ENCODE results near the gene PGLYRP1.
A peak's percentile ranks its signal among the peaks of the same experiment; 100 is the strongest.

The PGLYRP1 gene

DNA sequence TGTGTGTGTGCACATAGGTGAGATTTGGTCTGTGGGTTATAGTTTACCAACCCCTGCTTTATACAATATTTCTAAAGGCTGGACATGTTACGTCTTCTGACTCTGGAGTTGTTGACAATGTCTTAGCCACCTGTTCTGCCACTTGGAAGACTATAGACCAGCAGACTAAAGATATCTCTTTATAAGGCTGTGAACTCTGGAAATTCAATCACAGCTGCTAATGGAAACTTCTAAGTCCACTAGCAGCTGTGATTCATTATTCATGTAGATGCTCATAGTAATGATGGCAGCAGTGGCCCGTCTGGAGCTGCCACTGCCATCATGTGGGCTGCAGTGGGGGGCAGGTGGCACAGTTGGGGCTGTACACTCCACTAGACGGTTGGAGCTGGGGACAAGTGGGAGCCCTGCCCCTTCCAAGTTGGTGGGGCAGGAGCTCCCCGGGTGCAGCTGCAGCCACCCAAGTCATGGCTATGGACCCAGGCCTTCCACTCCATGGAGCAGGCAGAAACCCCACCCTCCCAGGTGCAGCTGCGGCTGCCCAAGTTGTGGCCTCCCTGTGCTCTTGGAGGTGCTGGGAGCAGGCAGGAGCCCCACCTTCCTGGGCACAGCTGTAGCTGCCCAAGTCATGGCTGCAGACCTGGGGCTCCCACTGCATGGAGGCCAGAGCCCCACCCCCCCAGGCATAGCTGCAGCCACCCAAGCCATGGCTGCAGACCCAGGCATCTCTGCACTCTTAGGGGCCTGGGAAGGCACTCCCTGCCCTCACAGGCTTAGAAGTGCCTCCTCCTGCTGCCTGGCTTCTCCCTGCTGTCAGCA is 9.1 kb upstream of the PGLYRP1 start:
- no peak for DNase-seq

GRCh38 chr19:46030812-46031550 is 8.1 kb upstream of the PGLYRP1 start:
- no peak for DNase-seq

DNA sequence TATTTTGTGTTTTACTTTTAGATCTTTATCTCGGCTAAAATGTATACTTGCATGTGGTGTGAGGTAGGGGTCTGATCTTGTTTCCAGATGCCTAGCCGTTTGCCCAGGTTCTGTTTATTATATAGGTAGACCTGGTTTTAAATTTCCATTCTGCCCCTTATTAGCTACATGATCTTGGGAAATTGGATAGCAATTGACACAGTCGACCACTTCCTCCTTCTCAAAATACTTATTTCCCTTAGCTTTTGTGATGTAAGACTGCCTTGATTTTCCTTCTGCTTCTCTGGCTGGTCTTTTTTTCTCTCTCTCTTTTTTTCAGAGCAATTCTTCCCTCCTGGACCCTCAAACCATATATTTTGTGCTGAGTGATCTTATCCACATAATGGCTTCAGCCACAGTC is 3.0 kb upstream of the PGLYRP1 start:
- DNase-seq = no peak

DNA sequence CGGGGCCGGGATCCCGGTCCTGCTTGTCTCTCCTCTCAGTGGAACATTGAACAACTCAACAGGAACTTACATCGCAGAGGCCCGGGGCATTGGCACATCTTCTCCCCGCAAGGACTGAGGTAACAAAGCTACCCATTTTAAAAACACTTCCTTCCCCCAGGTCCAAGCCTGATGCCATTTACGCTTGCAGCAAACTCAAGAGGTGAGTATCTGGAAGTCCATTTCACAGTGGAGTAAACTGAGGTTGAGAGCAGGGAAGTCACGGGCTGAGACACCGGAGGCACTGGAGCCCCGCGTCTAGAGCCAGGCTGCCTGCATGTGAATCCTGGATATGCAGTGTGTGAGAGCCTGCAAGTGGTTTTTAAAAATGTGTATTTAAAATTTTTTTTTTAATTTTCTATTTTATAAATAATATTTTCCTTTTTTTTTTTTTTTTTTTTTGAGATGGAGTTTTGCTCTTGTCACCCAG is 492 bp upstream of the PGLYRP1 start:
- DNase-seq = no peak

DNA sequence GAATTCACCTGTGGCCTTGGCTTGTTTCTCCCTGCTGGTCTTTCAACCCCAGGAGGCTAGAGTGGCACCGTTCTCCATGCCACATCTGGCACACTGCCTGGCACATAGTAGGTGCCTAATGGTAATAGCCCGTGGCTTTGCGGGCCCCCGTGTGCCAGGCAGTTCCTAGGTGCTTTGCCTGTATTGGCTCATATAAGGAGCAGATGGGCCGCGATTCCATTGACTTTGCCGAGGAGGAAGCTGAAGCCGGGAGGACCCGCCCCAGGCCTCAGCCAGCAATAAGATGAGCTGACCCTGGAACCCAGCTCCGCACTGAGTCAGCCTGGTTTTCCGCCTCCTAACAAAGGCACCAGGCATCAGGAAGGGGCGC is 807 bp downstream of the PGLYRP1 start:
- no peak for DNase-seq

GRCh38 chr19:46021531-46022041 is 1.3 kb downstream of the PGLYRP1 start:
- DNase-seq = no peak

- no peak for DNase-seq
Measured at GRCh38 chr19:46020819-46021125, 2.1 kb downstream of the PGLYRP1 start.

GRCh38 chr19:46019270-46019669 is 3.6 kb downstream of the PGLYRP1 start:
- DNase-seq = no peak

GRCh38 chr19:46018729-46019251 is 4.1 kb downstream of the PGLYRP1 start:
- DNase-seq = no peak

- no peak for DNase-seq
Measured at GRCh38 chr19:46017874-46018675, 4.8 kb downstream of the PGLYRP1 start.

DNA sequence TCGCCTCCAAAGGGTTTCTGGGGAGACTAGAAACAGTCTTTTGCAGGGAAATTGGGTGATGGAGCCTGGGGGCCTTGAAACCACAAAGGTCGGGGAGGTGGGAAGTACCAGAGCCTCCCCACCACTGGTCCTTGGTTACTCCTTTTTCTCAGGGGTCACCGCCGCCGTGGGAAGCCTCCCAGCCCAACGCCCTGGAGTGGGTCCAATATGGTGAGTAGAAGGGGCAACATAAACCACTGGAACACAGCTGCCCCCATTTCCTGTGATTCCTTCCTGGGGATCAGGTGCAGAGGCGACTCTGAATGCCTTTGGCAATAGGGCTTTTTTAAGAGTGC is 5.8 kb downstream of the PGLYRP1 start:
- no peak for DNase-seq

DNA sequence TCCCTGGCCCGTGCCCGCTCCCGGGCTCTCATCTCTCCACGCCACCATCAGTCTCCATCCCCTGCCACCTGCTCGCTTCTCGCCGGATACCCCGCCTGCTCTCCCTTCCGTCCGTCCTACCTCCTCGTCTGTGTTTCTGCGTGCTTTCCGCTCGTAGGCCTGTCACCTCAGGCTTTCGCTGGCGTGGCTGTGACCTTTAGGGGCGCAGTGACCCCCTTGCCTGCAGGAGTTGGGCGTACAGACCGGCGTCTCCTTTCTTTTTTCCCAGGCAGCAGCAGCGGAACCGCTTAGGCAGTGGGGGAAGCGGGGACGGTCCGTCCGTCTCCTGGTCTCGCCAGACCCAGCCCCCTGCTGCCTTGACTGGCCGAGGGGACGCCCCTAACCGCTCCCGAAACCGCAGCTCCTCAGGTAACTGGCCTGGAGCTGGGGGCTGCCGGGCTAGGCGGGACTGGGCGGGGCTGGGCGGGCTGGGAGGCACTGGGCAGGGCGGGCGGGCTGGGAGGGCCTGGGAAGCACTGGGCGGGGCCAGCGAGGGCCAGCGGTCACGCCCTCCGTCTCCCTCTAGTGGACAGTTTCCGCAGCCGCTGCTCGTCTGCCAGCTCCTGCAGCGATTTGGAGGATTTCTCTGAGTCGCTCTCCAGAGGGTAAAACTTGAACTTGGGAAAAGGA is 6.3 kb downstream of the PGLYRP1 start:
- DNase-seq = peak; percentile 83

- DNase-seq = peak; percentile 24
Measured at GRCh38 chr19:46015687-46016425, 7.0 kb downstream of the PGLYRP1 start.

- peak; percentile 62 for DNase-seq
Measured at GRCh38 chr19:46014941-46015686, 7.7 kb downstream of the PGLYRP1 start.

DNA sequence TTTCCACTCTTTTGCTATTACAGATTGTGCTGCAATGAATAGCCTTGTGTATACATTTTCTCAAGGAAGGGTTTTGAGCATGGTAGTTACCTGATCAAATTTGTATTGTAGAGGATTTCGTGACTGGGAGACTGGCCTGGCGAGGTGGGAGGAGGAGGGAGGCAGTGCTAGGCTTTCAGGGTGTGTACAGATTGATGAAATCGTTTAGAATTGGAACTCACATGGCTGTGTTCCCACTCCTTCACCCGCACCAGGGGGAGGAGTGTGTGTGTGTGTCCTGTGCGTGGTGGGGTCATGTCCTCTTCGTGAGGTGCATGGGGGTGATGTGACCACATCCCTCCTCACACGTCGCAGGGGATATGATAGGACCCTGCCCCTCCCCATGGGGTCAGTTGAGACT is 8.3 kb downstream of the PGLYRP1 start:
- no peak for DNase-seq

DNA sequence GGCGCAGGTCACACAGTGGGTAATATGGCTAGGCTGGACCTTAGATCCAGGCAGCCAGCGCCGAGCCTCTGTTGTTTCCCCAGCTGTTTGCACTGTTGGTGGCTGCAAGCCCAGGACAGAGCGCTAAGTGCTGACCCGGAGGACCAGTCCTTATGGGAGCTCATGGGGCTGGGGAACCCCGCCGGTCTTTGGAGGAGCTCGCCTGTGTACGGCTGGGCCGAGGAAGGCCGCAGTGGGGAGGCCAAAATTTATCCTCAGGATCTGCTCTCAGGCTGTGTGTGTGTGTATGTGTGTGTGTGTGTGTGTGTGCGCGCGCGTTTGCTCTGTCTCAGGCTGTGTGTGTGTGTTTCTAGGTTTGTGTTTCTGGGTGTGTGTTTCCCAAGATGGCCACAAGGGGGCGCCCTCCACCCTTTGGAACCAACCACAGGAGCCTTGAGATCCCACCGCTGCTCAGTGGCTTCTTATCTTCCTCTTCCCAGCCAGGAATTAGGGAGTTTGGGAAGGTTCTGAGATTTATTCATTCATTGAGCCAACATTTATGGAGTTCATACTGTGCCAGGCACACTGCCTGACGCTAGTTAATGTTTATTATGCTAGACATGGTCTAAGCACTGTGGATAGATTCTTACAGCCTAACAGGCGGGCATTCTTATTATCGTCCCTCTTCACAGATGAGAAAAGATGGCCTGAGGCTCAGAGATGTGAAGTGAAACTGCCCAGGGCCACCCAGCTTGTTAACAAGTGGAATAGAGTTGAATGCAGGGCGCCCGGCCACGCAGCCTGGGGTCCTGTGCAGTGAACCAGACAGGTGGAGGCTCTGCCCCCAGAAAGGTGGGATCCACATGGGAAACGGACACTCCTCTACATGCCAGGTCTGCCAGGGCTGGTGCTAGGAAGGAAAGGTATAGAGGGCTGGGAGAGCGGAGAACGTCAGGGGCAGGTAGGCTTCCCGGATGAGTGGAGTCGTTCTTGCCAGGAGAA is 13.0 kb downstream of the PGLYRP1 start:
- DNase-seq = peak; percentile 68

DNA sequence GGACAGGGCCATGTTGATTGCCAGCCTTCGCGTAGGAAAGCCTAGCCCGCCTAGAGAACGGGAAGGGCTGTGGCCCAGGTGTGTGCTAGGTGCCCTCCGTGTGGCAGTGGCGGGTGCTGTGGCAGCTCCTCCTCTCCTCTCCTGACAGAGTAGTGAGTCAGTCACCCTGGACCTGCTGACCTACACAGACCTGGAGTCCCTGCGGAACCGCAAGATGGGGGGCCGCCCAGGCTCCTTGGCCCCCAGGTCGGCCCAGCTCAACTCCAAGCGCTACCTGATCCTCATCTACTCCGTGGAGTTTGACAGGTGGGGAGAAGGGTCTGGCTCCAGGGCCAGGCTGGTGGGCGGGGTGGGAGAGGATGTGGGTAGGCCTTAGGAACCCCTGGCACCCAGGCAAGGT is 16.4 kb downstream of the PGLYRP1 start:
- DNase-seq = no peak

DNA sequence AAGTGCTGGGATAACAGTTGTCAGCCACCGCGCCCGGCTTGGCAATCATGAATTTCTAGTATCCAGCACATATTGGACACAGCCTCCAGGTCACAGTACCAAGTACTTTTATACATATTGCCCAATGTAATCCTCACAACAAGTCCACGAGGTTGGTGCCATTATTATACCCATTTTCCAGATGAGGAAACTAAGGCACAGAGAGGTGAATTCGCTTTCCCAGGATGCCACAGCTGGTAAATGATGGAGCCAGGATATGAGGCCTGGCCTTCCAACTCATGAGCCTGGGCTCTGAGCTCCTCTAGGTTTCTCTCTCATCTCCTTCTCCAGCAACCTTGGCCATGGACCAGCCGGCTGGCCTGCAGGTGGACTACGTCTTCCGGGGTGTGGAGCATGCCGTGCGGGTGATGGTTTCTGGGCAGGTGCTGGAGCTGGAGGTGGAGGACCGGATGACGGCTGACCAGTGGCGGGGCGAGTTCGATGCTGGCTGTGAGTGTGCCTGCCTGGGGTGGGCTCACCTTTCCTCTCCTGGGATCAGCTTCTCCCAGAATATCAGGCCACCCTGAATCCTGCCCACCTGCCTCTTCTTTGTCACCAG is 20.1 kb downstream of the PGLYRP1 start:
- no peak for DNase-seq

DNA sequence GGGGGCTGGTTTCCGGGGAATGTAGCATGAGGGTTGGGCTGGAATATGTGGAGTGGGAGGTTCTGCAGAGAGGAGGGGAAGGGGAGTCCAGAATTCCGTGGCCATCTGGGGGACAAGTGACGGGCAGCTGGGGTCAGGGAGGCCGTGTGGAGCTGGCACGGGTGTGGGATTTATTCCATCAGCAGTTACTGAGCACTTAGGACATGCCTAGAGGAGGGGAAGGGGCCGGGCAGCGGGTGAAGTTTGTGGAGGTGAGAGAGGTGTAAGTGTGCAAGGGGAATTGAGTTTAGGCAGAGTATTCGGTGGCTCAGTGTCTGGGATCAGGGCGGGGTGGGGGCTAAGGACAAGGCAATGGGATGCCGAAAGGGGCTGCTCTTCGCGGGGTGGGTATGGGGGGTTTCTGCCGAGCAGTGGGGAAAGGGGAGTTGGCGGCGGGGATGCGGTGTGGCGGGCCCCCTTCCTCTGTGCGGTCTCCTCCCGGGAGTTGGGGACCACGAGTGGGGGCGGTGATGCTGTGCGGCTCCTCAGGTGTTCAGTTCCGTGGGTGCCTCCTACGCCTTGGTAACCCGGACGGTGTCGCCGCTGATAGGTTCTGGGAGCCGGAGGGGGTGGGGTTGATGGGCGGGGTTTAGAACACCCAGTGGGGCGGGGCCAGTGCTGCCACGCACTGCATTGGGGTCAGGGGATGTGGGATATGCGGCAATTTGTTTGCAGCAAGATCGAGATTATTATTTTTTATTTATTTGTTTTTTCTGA is 22.2 kb downstream of the PGLYRP1 start:
- DNase-seq = peak; percentile 72

All from activated CD4-positive, alpha-beta T cell treated with anti-CD3 and anti-CD28 coated beads, Interleukin-10, Interleukin-2, amounts not matched to agents 100 ng/mL and 50 ng/mL, durations not matched to agents 16 hours and 8 hours (primary cell).